ENCODE results near the gene PTPRM. TPM values are rescaled to one million over a fixed set of nuclear protein-coding genes. Genes with fewer than 3 reads are reported as not detected.
A peak's percentile ranks its signal among the peaks of the same experiment; 100 is the strongest.

Gene PTPRM
- total RNA-seq, 1 donor from 2014 or later = 131 TPM

- Mint-ChIP-seq H3K27ac (ENCODE audit: unreplicated experiment) (no peak overlapping the region), H3K27me3 (ENCODE audit: low read depth) (no peaks in the 10 kb centered on the region), H3K9me3 (ENCODE audit: low read depth) (peaks cover 14% of the 10 kb centered on the region), H3K4me3 (ENCODE audit: unreplicated experiment) (no peak overlapping the region), H3K36me3 (ENCODE audit: low read depth) (peaks cover 15% of the 10 kb centered on the region), H3K4me1 (ENCODE audit: low read depth) (peaks cover 50% of the 10 kb centered on the region)
- no peak for DNase-seq (ENCODE audit: low spot score)
- TF ChIP-seq, protein P1, sequence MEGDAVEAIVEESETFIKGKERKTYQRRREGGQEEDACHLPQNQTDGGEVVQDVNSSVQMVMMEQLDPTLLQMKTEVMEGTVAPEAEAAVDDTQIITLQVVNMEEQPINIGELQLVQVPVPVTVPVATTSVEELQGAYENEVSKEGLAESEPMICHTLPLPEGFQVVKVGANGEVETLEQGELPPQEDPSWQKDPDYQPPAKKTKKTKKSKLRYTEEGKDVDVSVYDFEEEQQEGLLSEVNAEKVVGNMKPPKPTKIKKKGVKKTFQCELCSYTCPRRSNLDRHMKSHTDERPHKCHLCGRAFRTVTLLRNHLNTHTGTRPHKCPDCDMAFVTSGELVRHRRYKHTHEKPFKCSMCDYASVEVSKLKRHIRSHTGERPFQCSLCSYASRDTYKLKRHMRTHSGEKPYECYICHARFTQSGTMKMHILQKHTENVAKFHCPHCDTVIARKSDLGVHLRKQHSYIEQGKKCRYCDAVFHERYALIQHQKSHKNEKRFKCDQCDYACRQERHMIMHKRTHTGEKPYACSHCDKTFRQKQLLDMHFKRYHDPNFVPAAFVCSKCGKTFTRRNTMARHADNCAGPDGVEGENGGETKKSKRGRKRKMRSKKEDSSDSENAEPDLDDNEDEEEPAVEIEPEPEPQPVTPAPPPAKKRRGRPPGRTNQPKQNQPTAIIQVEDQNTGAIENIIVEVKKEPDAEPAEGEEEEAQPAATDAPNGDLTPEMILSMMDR (IDR thresholded peaks at IDR 0.05) = no peak
These were observed 176.1 kb downstream of the PTPRM start for GRCh38 chr18:7743256-7743655.

- no peak for DNase-seq (ENCODE audit: low spot score)
- Mint-ChIP-seq H3K27me3 (ENCODE audit: low read depth) (no peaks in the 10 kb centered on the region), H3K9me3 (ENCODE audit: low read depth) (peaks cover 14% of the 10 kb centered on the region), H3K36me3 (ENCODE audit: low read depth) (peaks cover 15% of the 10 kb centered on the region), H3K27ac (ENCODE audit: unreplicated experiment) (no peak overlapping the region), H3K4me1 (ENCODE audit: low read depth) (peaks cover 67% of the 10 kb centered on the region), H3K4me3 (ENCODE audit: unreplicated experiment) (no peak overlapping the region)
- TF ChIP-seq, protein P1 (IDR thresholded peaks at IDR 0.05) = no peak
These were observed 179.0 kb downstream of the PTPRM start for GRCh38 chr18:7746106-7746505.

GRCh38 chr18:7748251-7749007, 181.3 kb downstream of the PTPRM start:
- Mint-ChIP-seq H3K27ac (ENCODE audit: unreplicated experiment) (peak overlapping the region; percentile 88), H3K27me3 (ENCODE audit: low read depth) (no peaks in the 10 kb centered on the region), H3K36me3 (ENCODE audit: low read depth) (peaks cover 15% of the 10 kb centered on the region), H3K4me3 (ENCODE audit: unreplicated experiment) (no peak overlapping the region), H3K9me3 (ENCODE audit: low read depth) (peaks cover 14% of the 10 kb centered on the region), H3K4me1 (ENCODE audit: low read depth) (peaks cover 57% of the 10 kb centered on the region)
- no peak for DNase-seq (ENCODE audit: low spot score)
- TF ChIP-seq, protein P1 (IDR thresholded peaks at IDR 0.05) = no peak

GRCh38 chr18:7749008-7749405, 181.9 kb downstream of the PTPRM start:
- Mint-ChIP-seq H3K27ac (ENCODE audit: unreplicated experiment) (peak overlapping the region; percentile 88), H3K4me1 (ENCODE audit: low read depth) (peaks cover 62% of the 10 kb centered on the region), H3K36me3 (ENCODE audit: low read depth) (peaks cover 15% of the 10 kb centered on the region), H3K27me3 (ENCODE audit: low read depth) (no peaks in the 10 kb centered on the region), H3K4me3 (ENCODE audit: unreplicated experiment) (no peak overlapping the region), H3K9me3 (ENCODE audit: low read depth) (peaks cover 14% of the 10 kb centered on the region)
- DNase-seq (ENCODE audit: low spot score) = no peak
- TF ChIP-seq, protein P1 (IDR thresholded peaks at IDR 0.05) = no peak

DNA sequence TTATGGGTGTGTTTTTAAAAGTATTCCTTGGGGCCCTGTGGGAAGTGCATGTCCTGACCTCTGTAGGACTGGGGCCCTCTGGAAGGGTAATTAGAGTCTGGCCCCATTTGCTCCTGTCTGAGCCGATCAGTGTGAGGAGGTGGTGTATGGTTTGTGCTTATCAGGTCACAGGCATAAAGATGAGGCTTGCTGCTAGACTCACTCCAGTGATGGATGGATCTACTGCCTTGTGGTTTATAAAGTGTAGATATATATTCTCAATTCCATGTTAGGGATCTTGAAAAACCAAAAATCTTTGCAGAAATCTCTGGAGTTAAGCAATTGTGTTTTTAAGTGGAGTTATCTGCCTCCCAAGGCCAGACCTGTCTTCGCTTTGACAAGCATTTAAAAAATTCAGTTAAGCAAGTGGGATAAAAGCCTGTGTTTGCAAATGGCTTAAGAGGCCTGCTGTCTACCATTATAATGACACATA, 182.4 kb downstream of the PTPRM start:
- Mint-ChIP-seq H3K9me3 (ENCODE audit: low read depth) (peaks cover 14% of the 10 kb centered on the region), H3K27ac (ENCODE audit: unreplicated experiment) (peak overlapping the region; percentile 88), H3K36me3 (ENCODE audit: low read depth) (peaks cover 15% of the 10 kb centered on the region), H3K27me3 (ENCODE audit: low read depth) (no peaks in the 10 kb centered on the region), H3K4me3 (ENCODE audit: unreplicated experiment) (no peak overlapping the region), H3K4me1 (ENCODE audit: low read depth) (peaks cover 64% of the 10 kb centered on the region)
- TF ChIP-seq, protein P1 (IDR thresholded peaks at IDR 0.05) = no peak
- DNase-seq (ENCODE audit: low spot score) = no peak
